Measurements from ENCODE around the gene TBC1D4.

The TBC1D4 gene

GRCh38 chr13:75255147-75255546 lies 226.8 kb downstream of the TBC1D4 start:
- no peak for TF ChIP-seq FOXP2 (optimal IDR thresholded peaks at IDR 0.05; ENCODE audit: borderline replicate concordance, extremely low read depth, extremely low read length, insufficient read depth)
- TF ChIP-seq SIN3A (IDR thresholded peaks at IDR 0.05; ENCODE audit: borderline replicate concordance, insufficient read depth, low read length): no peak
- TF ChIP-seq POLR2AphosphoS5 (IDR thresholded peaks at IDR 0.05; ENCODE audit: low read depth, low read length): no peak
- TF ChIP-seq REST (IDR thresholded peaks at IDR 0.05; ENCODE audit: insufficient read depth in 1 of 2, low read depth in 2 of 2, low read length in 2 of 2): no peak
- no peak for TF ChIP-seq TAF1 (IDR thresholded peaks at IDR 0.05; ENCODE audit: borderline replicate concordance, insufficient read depth, low read length)

- TF ChIP-seq POLR2AphosphoS5 (IDR thresholded peaks at IDR 0.05; ENCODE audit: low read depth, low read length) (no peak), REST (IDR thresholded peaks at IDR 0.05; ENCODE audit: insufficient read depth in 1 of 2, low read depth in 2 of 2, low read length in 2 of 2) (no peak), TAF1 (IDR thresholded peaks at IDR 0.05; ENCODE audit: borderline replicate concordance, insufficient read depth, low read length) (no peak), SIN3A (IDR thresholded peaks at IDR 0.05; ENCODE audit: borderline replicate concordance, insufficient read depth, low read length) (no peak), FOXP2 (optimal IDR thresholded peaks at IDR 0.05; ENCODE audit: borderline replicate concordance, extremely low read depth, extremely low read length, insufficient read depth) (no peak)
These were observed 230.8 kb downstream of the TBC1D4 start for GRCh38 chr13:75251188-75251587.

- TF ChIP-seq FOXP2 (optimal IDR thresholded peaks at IDR 0.05; ENCODE audit: borderline replicate concordance, extremely low read depth, extremely low read length, insufficient read depth) (no peak), SIN3A (IDR thresholded peaks at IDR 0.05; ENCODE audit: borderline replicate concordance, insufficient read depth, low read length) (no peak), TAF1 (IDR thresholded peaks at IDR 0.05; ENCODE audit: borderline replicate concordance, insufficient read depth, low read length) (no peak), REST (IDR thresholded peaks at IDR 0.05; ENCODE audit: insufficient read depth in 1 of 2, low read depth in 2 of 2, low read length in 2 of 2) (no peak)
These were observed 231.3 kb downstream of the TBC1D4 start for GRCh38 chr13:75250526-75251178.

GRCh38 chr13:75236774-75237173 lies 245.2 kb downstream of the TBC1D4 start:
- TF ChIP-seq REST (IDR thresholded peaks at IDR 0.05; ENCODE audit: insufficient read depth in 1 of 2, low read depth in 2 of 2, low read length in 2 of 2): no peak
- TF ChIP-seq SIN3A (IDR thresholded peaks at IDR 0.05; ENCODE audit: borderline replicate concordance, insufficient read depth, low read length): no peak
- no peak for TF ChIP-seq FOXP2 (optimal IDR thresholded peaks at IDR 0.05; ENCODE audit: borderline replicate concordance, extremely low read depth, extremely low read length, insufficient read depth)
- no peak for TF ChIP-seq POLR2AphosphoS5 (IDR thresholded peaks at IDR 0.05; ENCODE audit: low read depth, low read length)
- no peak for TF ChIP-seq TAF1 (IDR thresholded peaks at IDR 0.05; ENCODE audit: borderline replicate concordance, insufficient read depth, low read length)
